Stimulated activated CD8-positive, alpha-beta memory T cell treated with anti-CD3 and anti-CD28 coated beads, Interleukin-7, amount 100 ng/mL, for 4 hours (primary cell): ENCODE measurements around the gene HECTD1.
"Not testable (repeated sequence)": the region's sequence is repeated elsewhere in the genome, so short reads cannot be mapped to it uniquely, and the experiment has no call there.

Experiments
- DNase-seq, 2 donors: peaks; one replicate each; pipeline ENCODE4 v3.0.0-alpha.2; 2020; ENCODE audit warnings: low read depth in 2 of 2

Gene HECTD1

GRCh38 chr14:31207755-31208545 lies at the start of gene HECTD1:
Gene HECTD1, minus strand, starts transcription at chr14:31207793. Its CDS starts 1,857 bp downstream, at chr14:31205936.
- DNase-seq: peak; percentile 77 to 85

DNA sequence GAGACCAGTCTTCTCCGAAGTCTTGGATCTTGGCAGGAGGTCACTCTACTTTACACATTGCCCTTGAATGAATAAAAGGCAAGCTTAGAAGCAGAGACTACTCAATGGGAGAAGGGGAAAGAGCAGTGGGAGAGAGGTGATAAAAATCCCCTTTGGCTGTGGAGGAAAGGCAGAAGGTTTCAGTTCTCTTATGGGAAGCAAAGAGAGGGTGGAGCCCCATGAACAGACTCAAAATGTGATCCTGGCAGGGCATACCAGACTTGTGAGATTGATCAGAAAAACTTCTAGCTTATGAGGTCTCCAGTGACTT lies 49.6 kb upstream of the HECTD1 start:
- no peak for DNase-seq

GRCh38 chr14:31256534-31257243 lies 49.1 kb upstream of the HECTD1 start:
- DNase-seq: no peak

- DNase-seq: not testable (repeated sequence)
Measured at GRCh38 chr14:31255918-31256317, 48.3 kb upstream of the HECTD1 start.

DNA sequence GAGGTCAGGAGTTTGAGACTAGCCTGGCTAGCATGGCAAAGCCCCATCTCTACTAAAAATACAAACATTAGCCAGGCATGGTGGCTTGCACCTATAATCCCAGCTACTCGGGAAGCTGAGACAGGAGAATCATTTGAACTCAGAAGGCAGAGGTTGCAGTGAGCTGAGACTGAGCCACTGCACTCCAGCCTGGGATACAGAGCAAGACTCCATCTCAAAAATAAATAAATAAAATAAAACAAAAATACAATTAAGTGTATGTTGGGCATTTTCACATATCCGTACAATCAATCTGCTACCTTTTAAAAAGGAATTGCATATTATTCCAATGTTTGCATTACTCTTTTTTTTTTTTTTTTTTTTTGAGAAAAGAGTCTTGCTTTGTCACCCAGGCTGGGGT lies 47.7 kb upstream of the HECTD1 start:
- no peak for DNase-seq

- no peak for DNase-seq
Measured at GRCh38 chr14:31253746-31254471, 46.3 kb upstream of the HECTD1 start.

- DNase-seq: no peak
Measured at GRCh38 chr14:31252865-31253264, 45.3 kb upstream of the HECTD1 start.

DNA sequence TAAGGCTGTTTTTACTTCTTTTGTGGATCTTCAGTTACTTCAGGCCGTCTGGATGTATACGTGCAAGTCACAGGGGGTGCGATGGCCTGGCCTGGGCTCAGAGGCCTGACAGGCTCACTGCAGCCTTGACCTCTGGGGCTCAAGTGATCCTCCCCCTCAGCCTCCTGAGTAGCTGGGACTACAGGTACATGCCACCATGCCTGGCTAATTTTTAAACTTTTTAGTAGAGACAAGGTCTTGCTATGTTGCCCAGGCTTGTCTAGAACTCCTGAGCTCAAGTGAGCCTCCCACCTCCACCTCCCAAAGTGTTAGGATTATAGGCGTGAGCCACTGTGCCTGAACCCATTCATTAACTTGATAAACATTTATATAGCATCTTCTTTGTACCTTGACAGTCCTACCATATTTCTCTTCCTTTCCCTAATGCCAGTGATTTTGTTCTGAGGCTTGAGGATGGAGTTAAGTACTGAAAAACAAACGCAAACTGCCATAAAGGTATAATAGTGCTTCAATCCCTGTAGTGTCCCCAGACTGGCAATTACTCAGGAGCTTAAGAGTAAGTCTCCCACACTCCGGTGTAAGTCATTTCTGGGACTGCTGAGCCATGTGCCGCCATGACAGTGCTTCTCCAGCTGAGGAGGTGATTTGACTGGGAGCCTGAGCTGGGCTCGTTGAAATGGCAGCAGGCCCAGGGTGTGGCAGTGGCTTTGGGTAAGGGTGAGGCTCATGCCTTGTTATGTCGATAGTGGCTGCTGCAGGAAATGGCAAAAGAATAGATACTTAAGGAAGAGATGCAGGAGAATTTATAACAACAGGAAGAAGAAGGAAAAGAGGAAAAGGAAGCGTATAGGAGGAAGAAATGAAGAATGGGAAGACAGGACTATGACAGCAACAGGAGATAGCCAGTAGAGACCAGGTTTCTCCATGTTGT lies 43.7 kb upstream of the HECTD1 start:
- DNase-seq: no peak

- DNase-seq: no peak
Measured at GRCh38 chr14:31244626-31245025, 37.0 kb upstream of the HECTD1 start.

GRCh38 chr14:31243860-31244259 lies 36.3 kb upstream of the HECTD1 start:
- DNase-seq: no peak

- DNase-seq: not testable (repeated sequence)
Measured at GRCh38 chr14:31242161-31242940, 34.8 kb upstream of the HECTD1 start.

DNA sequence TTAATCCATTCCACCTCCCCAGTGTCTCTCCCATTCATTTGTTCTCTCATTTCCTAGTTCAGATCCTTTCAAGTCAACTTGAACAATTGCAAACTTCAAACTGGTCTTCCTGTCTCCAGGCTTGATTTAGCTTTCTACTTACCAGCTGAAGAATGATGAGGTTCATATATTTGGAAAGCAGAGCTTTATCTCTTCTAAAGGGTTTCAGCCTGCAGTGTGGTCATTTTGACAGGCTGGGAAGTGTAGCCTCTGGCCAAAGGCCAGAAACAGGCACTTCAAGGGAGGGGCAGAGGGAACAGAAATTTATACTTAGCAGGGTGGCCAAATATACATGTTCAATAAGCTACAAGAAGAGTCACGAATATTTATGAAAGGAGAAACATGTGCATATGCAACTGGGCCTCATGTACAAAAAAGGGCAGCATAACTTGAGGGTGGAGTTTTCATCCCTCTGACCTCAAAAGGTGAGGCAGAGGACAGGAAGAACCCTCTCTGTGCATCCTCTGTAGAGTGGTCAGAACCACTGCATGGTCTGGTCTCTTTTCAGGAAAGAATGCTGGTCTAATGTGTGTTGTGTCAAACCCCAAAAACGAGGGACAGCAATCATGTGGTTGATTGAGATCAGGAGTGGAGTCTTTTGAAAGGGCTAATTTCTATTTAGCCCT lies 34.0 kb upstream of the HECTD1 start:
- no peak for DNase-seq

DNA sequence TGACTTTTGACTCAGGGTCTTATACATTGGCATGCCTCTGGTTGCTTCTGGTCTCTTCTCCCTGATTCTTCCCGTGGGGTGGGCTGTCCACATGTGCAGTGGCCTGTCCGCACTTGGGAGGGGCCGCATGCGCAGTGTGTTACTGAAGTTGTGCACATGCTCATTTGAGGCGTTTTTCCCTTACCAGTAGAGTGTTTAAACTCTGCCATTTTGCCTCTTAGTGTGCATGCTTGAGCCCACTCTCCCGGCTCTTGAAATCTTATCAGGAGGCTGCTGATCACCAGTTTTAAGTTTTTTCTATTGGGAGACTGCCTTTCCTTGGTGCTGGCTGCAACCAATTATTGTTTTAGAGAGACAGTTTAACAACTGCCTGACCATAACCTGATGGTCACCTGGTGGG lies 32.1 kb upstream of the HECTD1 start:
- no peak for DNase-seq

DNA sequence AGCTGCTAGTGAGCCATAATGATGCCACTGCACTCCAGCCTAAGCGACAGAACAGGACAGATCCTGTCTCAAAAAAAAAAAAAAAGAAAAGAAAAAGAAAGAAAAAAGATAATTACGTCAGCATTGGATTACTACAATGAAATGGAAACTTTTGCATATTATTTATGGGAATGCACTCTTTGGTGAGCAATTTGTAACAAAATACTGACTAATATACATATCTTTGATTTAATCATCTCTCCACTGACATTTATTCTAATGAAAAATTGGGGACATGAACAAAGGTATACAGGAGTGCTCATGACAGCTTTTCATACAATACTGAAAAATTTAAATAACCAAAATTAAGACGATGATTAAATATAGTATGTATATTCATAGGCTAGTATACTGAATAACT lies 27.9 kb upstream of the HECTD1 start:
- DNase-seq: no peak

- no peak for DNase-seq
Measured at GRCh38 chr14:31232081-31232480, 24.5 kb upstream of the HECTD1 start.

DNA sequence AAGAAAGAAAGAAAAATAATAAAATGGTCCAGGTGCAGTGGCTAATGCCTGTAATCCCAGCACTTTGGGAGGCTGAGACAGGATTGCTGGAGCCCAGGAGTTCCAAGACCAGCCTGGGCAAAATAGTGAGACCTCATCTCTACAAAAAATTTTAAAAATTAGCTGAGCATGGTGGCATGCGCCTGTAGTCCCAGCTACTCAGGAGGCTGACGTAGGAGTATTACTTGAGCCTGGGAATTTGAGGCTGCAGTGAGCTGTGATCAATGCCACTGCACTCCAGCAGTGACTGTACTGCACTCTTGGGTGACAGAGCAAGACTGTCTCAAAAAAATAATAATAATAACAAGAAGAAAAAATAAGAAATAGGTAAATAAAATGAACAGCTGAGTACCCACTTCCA lies 23.7 kb upstream of the HECTD1 start:
- DNase-seq: not testable (repeated sequence)

DNA sequence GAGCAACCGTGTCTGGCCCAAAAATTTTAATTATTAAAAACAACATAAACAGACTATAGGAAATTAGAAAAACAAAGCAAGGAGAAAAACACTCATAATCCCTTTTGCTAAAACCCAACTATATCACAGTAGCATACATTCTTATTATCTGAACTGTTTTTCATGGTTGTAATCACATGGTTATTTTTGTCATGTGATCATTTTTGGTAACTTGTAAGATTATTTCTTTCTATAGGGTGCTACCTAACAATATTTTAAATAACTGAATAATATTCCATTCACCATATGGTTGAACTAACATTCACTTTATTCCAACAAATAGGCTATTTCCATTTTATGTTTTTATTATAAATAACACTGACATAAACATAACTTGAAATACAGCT lies 23.0 kb upstream of the HECTD1 start:
- no peak for DNase-seq

GRCh38 chr14:31229638-31230572 lies 22.3 kb upstream of the HECTD1 start:
- no peak for DNase-seq

DNA sequence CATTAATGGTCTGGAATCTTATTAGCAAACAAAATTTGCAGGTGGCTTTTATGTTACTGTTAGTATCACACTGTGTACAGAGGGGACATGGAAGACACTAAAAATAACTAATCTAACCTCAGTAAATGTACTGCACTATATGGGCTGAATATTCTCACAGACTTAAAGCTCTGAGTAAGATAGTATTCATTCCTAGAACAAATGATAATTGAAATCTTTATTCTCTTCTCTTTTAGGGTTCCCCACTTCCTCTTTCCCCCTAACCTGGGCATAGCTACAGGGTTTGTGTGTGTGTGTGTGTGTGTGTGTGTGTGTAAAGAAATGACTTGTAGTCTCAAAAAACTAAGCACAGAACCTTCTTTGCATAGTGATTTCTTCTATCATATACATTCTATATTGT lies 21.4 kb upstream of the HECTD1 start:
- no peak for DNase-seq
